Hepatocyte (in vitro differentiated cells): ENCODE measurements around the gene VPS25. TPM values are rescaled to one million over a fixed set of nuclear protein-coding genes. Genes with fewer than 3 reads are reported as not detected.

Source experiments
- DNase-seq: peaks from one replicate; pipeline ENCODE4 v3.0.0-alpha.2; 2016; ENCODE audit warnings: low spot score
- H2AFZ ChIP-seq: fragments of 200-600 bp; sonication (generic); 2 replicates; pipeline ENCODE4 v1.6.0; 2016; ENCODE audit warnings: antibody characterized with exemption, mild to moderate bottlenecking
- H3K27ac ChIP-seq: fragments of 200-600 bp; sonication (generic); 2 replicates; pipeline ENCODE4 v1.5.1; 2016; ENCODE audit warnings: mild to moderate bottlenecking
- H3K27me3 ChIP-seq: fragments of 200-600 bp; sonication (generic); 2 replicates; pipeline ENCODE4 v1.6.1; 2016
- H3K36me3 ChIP-seq: fragments of 200-600 bp; sonication (generic); replicated peaks from 2 replicates; pipeline ENCODE4 v1.5.1; 2016; ENCODE audit warnings: low read depth; ENCODE audit not compliant: insufficient read depth
- H3K4me1 ChIP-seq: fragments of 200-600 bp; sonication (generic); 2 replicates; pipeline ENCODE4 v1.5.1; 2016; ENCODE audit warnings: mild to moderate bottlenecking, moderate library complexity; ENCODE audit not compliant: insufficient read depth
- H3K4me2 ChIP-seq: fragments of 200-600 bp; sonication (generic); 2 replicates; pipeline ENCODE4 v1.6.0; 2016
- H3K4me3 ChIP-seq: fragments of 200-600 bp; sonication (generic); 2 replicates; pipeline ENCODE4 v1.5.1; 2016; ENCODE audit warnings: mild to moderate bottlenecking
- H3K79me2 ChIP-seq: fragments of 200-600 bp; sonication (generic); 2 replicates; pipeline ENCODE4 v1.6.0; 2017; ENCODE audit warnings: mild to moderate bottlenecking
- H3K9me2 ChIP-seq: fragments of 200-600 bp; sonication (generic); replicated peaks from 2 replicates; pipeline ENCODE4 v1.6.0; 2017; ENCODE audit warnings: mild to moderate bottlenecking; ENCODE audit not compliant: insufficient read depth
- H3K9me3 ChIP-seq: fragments of 200-600 bp; sonication (generic); 2 replicates; pipeline ENCODE4 v1.5.1; 2016; ENCODE audit warnings: low read depth, mild to moderate bottlenecking
- H4K20me1 ChIP-seq: fragments of 200-600 bp; sonication (generic); 2 replicates; pipeline ENCODE4 v1.6.0; 2016; ENCODE audit warnings: mild to moderate bottlenecking; ENCODE audit not compliant: insufficient read depth, poor library complexity, severe bottlenecking
- EZH2 ChIP-seq: fragments of 200-600 bp; sonication (generic); IDR thresholded peaks from 2 replicates; pipeline ENCODE4 v1.6.1; 2016; ENCODE audit warnings: antibody characterized with exemption, mild to moderate bottlenecking, borderline replicate concordance
- EZH2phosphoT487 ChIP-seq: fragments of 200-600 bp; sonication (generic); IDR thresholded peaks from one replicate; pipeline ENCODE4 v1.6.1; 2018; ENCODE audit warnings: antibody characterized with exemption, mild to moderate bottlenecking, low read depth, moderate library complexity; ENCODE audit not compliant: unreplicated experiment, severe bottlenecking
- WGBS: methylation state at CpG from one replicate; pipeline ENCODE4 v1.1.6; 2016; ENCODE audit warnings: low lambda C conversion rate; ENCODE audit errors: missing lambda C conversion rate; 5-methylcytosine and 5-hydroxymethylcytosine counted together
- polyA plus RNA-seq: library from polyadenylated mRNA; unstranded; fragments of >200 nt; fragmentation: Nextera tagmentation; extraction: Ambion mirVana; gene quantifications from 2 replicates; pipeline ENCODE4 v1.2.1, GENCODE V29; 2016
- total RNA-seq: library from RNA; depleted of rRNA; stranded (reverse); fragments of >200 nt; gene quantifications from 2 replicates; pipeline ENCODE4 v1.2.3, GENCODE V29; 2014
- TF ChIP-seq, protein P1 (sequence below): fragments of 200-600 bp; sonication (generic); IDR thresholded peaks from 2 replicates; pipeline ENCODE4 v1.5.1; 2016; ENCODE audit warnings: antibody characterized with exemption, mild to moderate bottlenecking; ENCODE audit not compliant: poor library complexity

VPS25 gene
- total and polyA plus RNA-seq, 2 experiments from 2014 or later = 89.9 to 121 TPM

DNA sequence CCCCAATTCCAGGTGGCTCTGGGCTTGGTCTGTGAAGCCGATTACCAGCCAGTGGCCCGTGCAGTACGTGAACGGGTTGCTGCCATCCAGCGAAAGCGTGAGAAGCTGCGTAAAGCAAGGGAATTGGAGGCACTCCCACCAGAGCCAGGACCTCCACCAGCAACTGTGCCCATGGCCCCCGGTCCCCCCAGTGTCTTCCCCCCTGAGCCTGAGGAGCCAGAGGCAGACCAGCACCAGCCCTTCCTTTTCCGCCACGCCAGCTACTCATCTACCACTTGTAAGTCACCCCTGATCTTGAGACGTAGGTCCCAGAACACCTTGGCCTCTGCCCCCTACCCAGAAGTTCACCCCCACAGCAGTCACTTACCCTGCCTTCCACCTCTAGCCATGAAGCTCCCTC lies 14.0 kb downstream of the VPS25 start:
- Histone ChIP-seq H2AFZ (no peak overlapping the region), H3K4me3 (no peak overlapping the region), H3K27me3 (no peaks in the 10 kb centered on the region), H4K20me1 (no peaks in the 10 kb centered on the region), H3K9me2 (no peaks in the 10 kb centered on the region), H3K4me1 (no peaks in the 10 kb centered on the region), H3K9me3 (no peaks in the 10 kb centered on the region), H3K27ac (no peak overlapping the region), H3K36me3 (no peaks in the 10 kb centered on the region), H3K4me2 (no peak overlapping the region), H3K79me2 (no peaks in the 10 kb centered on the region)
- no peak for DNase-seq
- no peak for TF ChIP-seq EZH2
- TF ChIP-seq, protein P1, sequence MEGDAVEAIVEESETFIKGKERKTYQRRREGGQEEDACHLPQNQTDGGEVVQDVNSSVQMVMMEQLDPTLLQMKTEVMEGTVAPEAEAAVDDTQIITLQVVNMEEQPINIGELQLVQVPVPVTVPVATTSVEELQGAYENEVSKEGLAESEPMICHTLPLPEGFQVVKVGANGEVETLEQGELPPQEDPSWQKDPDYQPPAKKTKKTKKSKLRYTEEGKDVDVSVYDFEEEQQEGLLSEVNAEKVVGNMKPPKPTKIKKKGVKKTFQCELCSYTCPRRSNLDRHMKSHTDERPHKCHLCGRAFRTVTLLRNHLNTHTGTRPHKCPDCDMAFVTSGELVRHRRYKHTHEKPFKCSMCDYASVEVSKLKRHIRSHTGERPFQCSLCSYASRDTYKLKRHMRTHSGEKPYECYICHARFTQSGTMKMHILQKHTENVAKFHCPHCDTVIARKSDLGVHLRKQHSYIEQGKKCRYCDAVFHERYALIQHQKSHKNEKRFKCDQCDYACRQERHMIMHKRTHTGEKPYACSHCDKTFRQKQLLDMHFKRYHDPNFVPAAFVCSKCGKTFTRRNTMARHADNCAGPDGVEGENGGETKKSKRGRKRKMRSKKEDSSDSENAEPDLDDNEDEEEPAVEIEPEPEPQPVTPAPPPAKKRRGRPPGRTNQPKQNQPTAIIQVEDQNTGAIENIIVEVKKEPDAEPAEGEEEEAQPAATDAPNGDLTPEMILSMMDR = no peak
- TF ChIP-seq EZH2phosphoT487 = no peak
- 97% methylated on average over 10 of the region's 11 CpGs for WGBS

DNA sequence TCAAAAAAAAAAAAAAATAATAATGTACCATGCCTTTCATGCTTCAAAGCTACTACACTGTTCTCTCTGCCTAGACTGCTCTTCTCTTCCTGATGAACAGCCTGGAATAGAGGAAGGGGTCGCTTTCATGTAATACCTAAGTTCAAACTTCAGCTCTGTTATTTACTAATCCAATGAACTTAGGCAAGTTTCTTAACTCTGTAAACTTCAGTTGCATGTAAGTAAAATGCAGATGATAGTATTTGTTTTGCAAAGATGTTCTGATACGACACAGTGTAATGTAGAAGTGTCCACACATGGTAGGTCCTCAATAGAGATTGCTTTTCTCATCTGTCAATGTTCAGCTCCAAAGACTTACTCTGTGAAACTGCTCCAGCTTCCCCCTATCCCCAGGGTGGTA lies 18.7 kb downstream of the VPS25 start:
- TF ChIP-seq, protein P1 = no peak
- TF ChIP-seq EZH2 (no peak), EZH2phosphoT487 (no peak)
- Histone ChIP-seq H3K4me3 (no peak overlapping the region), H2AFZ (no peak overlapping the region), H3K36me3 (no peaks in the 10 kb centered on the region), H4K20me1 (no peaks in the 10 kb centered on the region), H3K27me3 (no peaks in the 10 kb centered on the region), H3K27ac (no peak overlapping the region), H3K79me2 (peaks cover 11% of the 10 kb centered on the region), H3K4me2 (no peak overlapping the region), H3K9me2 (no peaks in the 10 kb centered on the region), H3K9me3 (no peaks in the 10 kb centered on the region), H3K4me1 (peaks cover 5% of the 10 kb centered on the region)
- 90% methylated on average over 2 of the region's 2 CpGs for WGBS
- no peak for DNase-seq

DNA sequence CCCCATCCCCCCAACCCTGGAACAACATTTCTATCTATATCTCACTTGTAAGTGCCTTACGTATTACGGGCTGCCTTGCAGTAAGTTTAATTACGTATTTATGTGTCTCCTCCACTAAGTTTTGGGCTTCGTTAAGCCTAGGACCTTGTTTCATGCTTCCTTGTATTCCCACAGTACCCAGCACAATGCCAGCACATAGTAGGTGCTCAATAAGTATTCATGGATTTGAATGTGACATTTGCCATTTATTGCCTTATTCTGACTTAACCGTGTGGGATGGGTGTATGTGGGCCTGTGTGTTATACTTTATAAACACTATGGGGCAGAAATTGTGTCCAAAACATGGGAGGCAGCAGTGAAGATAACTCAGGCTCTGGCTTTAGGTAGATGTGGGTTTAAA lies 19.3 kb downstream of the VPS25 start:
- Histone ChIP-seq H3K27ac (no peak overlapping the region), H3K79me2 (peaks cover 11% of the 10 kb centered on the region), H3K4me2 (no peak overlapping the region), H3K4me3 (no peak overlapping the region), H3K36me3 (no peaks in the 10 kb centered on the region), H2AFZ (no peak overlapping the region), H4K20me1 (no peaks in the 10 kb centered on the region), H3K27me3 (no peaks in the 10 kb centered on the region), H3K9me3 (no peaks in the 10 kb centered on the region), H3K4me1 (peaks cover 7% of the 10 kb centered on the region), H3K9me2 (no peaks in the 10 kb centered on the region)
- TF ChIP-seq EZH2 (no peak), EZH2phosphoT487 (no peak)
- DNase-seq = no peak
- 86% methylated on average over 5 of the region's 5 CpGs for WGBS

DNA sequence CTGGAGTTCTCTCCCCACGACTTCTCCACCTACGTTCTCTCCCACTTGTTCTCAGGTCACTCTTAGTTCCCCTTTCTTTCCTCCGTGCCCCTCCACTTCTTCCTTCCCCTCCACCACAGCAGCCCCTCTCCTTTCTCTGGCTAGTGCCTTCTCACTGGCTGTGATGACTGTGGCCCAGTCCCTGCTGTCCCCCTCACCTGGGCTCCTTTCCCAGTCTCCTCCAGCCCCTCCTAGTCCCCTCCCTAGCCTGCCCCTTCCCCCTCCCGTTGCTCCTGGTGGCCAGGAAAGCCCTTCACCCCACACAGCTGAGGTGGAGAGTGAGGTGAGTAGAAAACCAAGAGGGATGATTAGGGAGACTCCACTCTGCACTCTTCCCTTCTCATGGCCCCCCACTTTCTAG lies 21.8 kb downstream of the VPS25 start:
- Histone ChIP-seq H3K4me2 (no peak overlapping the region), H3K4me1 (peaks cover 7% of the 10 kb centered on the region), H4K20me1 (no peaks in the 10 kb centered on the region), H3K9me2 (no peaks in the 10 kb centered on the region), H3K27ac (no peak overlapping the region), H3K27me3 (no peaks in the 10 kb centered on the region), H3K79me2 (peaks cover 18% of the 10 kb centered on the region), H3K36me3 (no peaks in the 10 kb centered on the region), H3K4me3 (no peak overlapping the region), H2AFZ (no peak overlapping the region), H3K9me3 (no peaks in the 10 kb centered on the region)
- no peak for TF ChIP-seq EZH2phosphoT487
- TF ChIP-seq, protein P1 = no peak
- TF ChIP-seq EZH2 = no peak
- 81% methylated on average over 3 of the region's 4 CpGs for WGBS
- DNase-seq = no peak
